HS-27A (cell line): ENCODE measurements around the gene MYH13.

Experiments used
- DNase-seq: peaks from one replicate; pipeline ENCODE4 v3.0.0-alpha.2; 2012; ENCODE audit warnings: low read depth, missing footprints

The MYH13 gene

DNA sequence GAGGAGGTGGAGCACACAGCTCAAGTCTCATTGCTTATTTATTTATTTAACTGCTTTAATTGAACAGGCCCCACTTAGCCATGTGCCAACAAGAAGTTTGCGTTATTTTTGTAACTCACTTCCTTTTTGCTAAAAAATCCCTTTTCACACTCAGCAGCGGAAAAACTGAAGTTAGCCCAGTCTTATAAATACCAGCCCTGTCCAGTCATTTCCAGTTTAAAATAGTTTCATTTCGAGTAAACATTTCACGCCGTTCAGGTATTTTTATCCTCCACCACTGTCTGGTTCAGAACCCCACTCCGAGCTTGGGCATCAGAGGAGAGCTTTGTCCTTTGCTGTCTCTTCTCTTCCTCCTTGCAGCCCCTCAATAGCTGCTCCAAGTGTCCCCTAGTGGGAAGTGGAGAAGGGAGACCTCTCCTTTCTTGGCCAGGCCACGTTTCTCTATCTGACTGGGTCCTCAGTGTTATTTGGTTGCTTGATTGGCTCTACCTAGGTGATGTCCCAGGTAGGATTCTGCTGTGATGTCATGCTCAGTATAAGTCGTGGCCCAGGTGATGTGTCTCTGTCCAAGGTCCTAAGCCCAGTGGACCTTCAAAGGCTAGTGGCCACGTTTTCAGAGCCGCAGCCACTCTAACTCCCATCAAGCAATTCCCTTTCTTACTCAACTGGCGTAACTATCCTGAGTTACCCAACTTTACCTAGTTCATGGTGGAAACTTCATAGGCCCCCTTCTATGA, 121.4 kb downstream of the MYH13 start:
- DNase-seq: no peak
